ENCODE results near the gene PLCXD1.
"Not testable (repeated sequence)": the region's sequence is repeated elsewhere in the genome, so short reads cannot be mapped to it uniquely, and the experiment has no call there.

DNA sequence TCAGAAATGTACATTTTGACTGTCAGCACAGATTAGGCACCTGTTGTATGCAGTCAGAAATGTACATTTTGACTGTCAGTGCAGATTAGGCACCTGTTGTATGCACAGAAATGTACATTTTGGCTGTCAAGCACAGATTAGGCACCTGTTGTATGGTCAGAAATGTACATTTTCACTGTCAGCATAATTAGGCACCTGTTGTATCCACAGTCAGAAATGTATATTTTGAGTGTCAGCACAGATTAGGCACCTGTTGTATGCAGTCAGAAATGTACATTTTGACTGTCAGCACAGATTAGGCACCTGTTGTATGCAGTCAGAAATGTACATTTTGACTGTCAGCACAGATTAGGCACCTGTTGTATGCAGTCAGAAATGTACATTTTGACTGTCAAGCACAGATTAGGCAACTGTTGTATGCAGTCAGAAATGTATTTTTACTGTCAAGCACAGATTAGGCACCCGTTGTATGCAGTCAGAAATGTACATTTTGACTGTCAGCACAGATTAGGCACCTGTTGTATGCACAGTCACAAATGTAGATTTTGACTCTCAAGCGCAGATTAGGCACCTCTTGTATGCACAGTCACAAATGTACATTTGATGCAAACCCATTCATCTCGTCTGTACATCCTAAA is 25.6 kb downstream of the PLCXD1 start:
- not testable (repeated sequence) for TF ChIP-seq LEF1 (IDR thresholded peaks at IDR 0.05; ENCODE audit: borderline replicate concordance); BHLHE40 (IDR thresholded peaks at IDR 0.05; ENCODE audit: borderline replicate concordance); NFRKB (IDR thresholded peaks at IDR 0.05); SP1 (IDR thresholded peaks at IDR 0.05); FOXK2 (IDR thresholded peaks at IDR 0.05); ARNT (IDR thresholded peaks at IDR 0.05); FOXM1 (IDR thresholded peaks at IDR 0.05; ENCODE audit: borderline replicate concordance); ZNF384 (IDR thresholded peaks at IDR 0.05); ELF4 (IDR thresholded peaks at IDR 0.05); CTBP1 (IDR thresholded peaks at IDR 0.05; ENCODE audit: borderline replicate concordance); L3MBTL2 (conservative IDR thresholded peaks at IDR 0.05); SUZ12 (IDR thresholded peaks at IDR 0.05)
- TF ChIP-seq, protein P1, sequence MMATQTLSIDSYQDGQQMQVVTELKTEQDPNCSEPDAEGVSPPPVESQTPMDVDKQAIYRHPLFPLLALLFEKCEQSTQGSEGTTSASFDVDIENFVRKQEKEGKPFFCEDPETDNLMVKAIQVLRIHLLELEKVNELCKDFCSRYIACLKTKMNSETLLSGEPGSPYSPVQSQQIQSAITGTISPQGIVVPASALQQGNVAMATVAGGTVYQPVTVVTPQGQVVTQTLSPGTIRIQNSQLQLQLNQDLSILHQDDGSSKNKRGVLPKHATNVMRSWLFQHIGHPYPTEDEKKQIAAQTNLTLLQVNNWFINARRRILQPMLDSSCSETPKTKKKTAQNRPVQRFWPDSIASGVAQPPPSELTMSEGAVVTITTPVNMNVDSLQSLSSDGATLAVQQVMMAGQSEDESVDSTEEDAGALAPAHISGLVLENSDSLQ (IDR thresholded peaks at IDR 0.05) = not testable (repeated sequence)
